ENCODE data around the gene TNNI3K. TPM values are rescaled to one million over a fixed set of nuclear protein-coding genes. Genes with fewer than 3 reads are reported as not detected.
"Not testable (repeated sequence)": the region's sequence is repeated elsewhere in the genome, so short reads cannot be mapped to it uniquely, and the experiment has no call there.

TNNI3K gene
- total and polyA plus RNA-seq, 2 of the 8 experiments (the other 6 are each of a cell fraction or from before 2014, with no cell fraction given) = 0.41 to 0.48 TPM

DNA sequence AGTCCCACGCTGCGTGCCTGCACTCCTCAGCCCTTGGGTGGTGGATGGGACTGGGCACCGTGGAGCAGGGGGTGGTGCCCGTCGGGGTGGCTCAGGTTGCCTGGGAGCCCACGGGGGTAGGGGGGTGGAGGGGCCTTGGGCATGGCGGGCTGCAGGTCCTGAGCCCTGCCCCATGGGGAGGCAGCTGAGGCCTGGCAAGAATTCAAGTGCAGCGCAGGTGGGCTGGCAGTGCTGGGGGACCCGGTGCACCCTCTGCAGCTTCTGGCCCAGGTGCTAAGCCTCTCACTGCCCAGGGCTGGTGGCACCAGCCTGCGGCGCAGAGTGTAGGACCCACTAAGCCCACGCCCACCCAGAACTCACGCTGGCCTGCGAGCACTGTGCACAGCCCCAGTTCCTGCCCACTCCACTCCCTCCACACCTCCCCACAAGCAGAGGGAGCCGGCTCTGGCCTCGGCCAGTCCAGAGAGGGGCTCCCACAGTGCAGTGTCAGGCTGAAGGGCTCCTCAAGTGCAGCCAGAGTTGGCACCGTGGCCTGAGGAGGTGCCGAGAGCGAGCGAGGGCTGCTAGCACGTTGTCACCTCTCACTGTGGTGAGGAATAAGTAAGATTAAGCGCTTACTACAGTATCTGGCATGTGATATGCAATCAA is 12.8 kb downstream of the TNNI3K start (continued):
- TF ChIP-seq SIN3A (conservative IDR thresholded peaks at IDR 0.05 in 1 of 2, IDR thresholded peaks at IDR 0.05 in 1 of 2; ENCODE audit: low read depth in 1 of 2, low read length in 2 of 2) (no peak), E2F6 (IDR thresholded peaks at IDR 0.05) (no peak), SUZ12 (IDR thresholded peaks at IDR 0.05; ENCODE audit: low read length) (no peak), TAF7 (optimal IDR thresholded peaks at IDR 0.05; ENCODE audit: borderline replicate concordance, low read depth, low read length) (no peak), TCF12 (IDR thresholded peaks at IDR 0.05; ENCODE audit: low read depth, low read length) (no peak), YY1 (IDR thresholded peaks at IDR 0.05; ENCODE audit: low read depth, low read length) (no peak), FOSL1 (IDR thresholded peaks at IDR 0.05; ENCODE audit: insufficient read depth, low read depth, low read length) (no peak), TAF1 (IDR thresholded peaks at IDR 0.05; ENCODE audit: low read depth, low read length) (no peak), SRF (IDR thresholded peaks at IDR 0.05; ENCODE audit: low read depth, low read length) (no peak)

GRCh38 chr1:74253243-74253824 is 18.1 kb downstream of the TNNI3K start:
- H2AFZ ChIP-seq (ENCODE audit: low read length); H4K91ac ChIP-seq (replicated peaks; ENCODE audit: insufficient read length, low read length); H3K23ac ChIP-seq (ENCODE audit: insufficient read length); DNase-seq (ENCODE audit: low read depth in 1 of 2, low spot score in 2 of 2); H2AK5ac ChIP-seq (ENCODE audit: low read depth, low read length); H3K9ac ChIP-seq (replicated peaks in 1 of 4; ENCODE audit: extremely low read depth in 1 of 4, low read depth in 3 of 4, low read length in 3 of 4); H2BK20ac ChIP-seq (ENCODE audit: low read length); H4K5ac ChIP-seq (ENCODE audit: insufficient read length, low read depth, low read length); H3K27me3 ChIP-seq (replicated peaks in 1 of 4; ENCODE audit: control insufficient read depth in 3 of 4, extremely low read depth in 1 of 4, insufficient read depth in 3 of 4, low read length in 3 of 4); H4K8ac ChIP-seq (ENCODE audit: extremely low read depth, insufficient read depth, low read length); H3K27ac ChIP-seq (ENCODE audit: low read depth, low read length); H3K4me1 ChIP-seq (replicated peaks in 1 of 4; ENCODE audit: control insufficient read depth in 3 of 4, insufficient read depth in 4 of 4, low read length in 3 of 4); H3K18ac ChIP-seq (ENCODE audit: extremely low read depth, low read length); H2BK5ac ChIP-seq (ENCODE audit: low read depth, low read length); H3K23me2 ChIP-seq (ENCODE audit: low read depth, low read length); H4K20me1 ChIP-seq (replicated peaks in 1 of 2; ENCODE audit: control insufficient read depth in 1 of 2, insufficient read depth in 2 of 2, low read length in 2 of 2); H2BK120ac ChIP-seq (replicated peaks; ENCODE audit: low read depth, low read length); H3K56ac ChIP-seq (replicated peaks; ENCODE audit: insufficient read length, low read depth, low read length); H3K4me3 ChIP-seq (ENCODE audit: extremely low read depth in 1 of 4, insufficient read depth in 2 of 4, low read depth in 3 of 4, low read length in 4 of 4); H3K9me3 ChIP-seq (ENCODE audit: insufficient read depth in 2 of 2, low read depth in 1 of 2, low read length in 1 of 2); H3K14ac ChIP-seq (ENCODE audit: insufficient read length); H3K4ac ChIP-seq (replicated peaks; ENCODE audit: insufficient read length, low read depth, low read length); FAIRE-seq; H3K36me3 ChIP-seq (ENCODE audit: control insufficient read depth in 2 of 4, insufficient read depth in 4 of 4, low read length in 3 of 4); H3K4me2 ChIP-seq (ENCODE audit: insufficient read depth in 1 of 2, low read depth in 2 of 2, low read length in 2 of 2); H3K79me1 ChIP-seq (ENCODE audit: low read depth, low read length); POLR2A ChIA-PET (ENCODE audit: partially characterized antibody); H2BK12ac ChIP-seq (ENCODE audit: low read depth, low read length); H2BK15ac ChIP-seq (ENCODE audit: low read length); H3K79me2 ChIP-seq (ENCODE audit: control insufficient read depth in 1 of 2, insufficient read depth in 2 of 2, low read length in 2 of 2): not testable (repeated sequence)
- CTCF ChIA-PET (ENCODE audit: partially characterized antibody) = interaction anchor here (1.1 kb wide), 1 partner anchor 40 kb away, joined by 3 read pairs; no protein-coding TSS in a partner anchor
- WGBS, 2 experiments (ENCODE audit: extremely low coverage in 1 of 2, insufficient coverage in 1 of 2, insufficient read length in 1 of 2, insufficient replicate concordance in 2 of 2, low coverage in 1 of 2, low lambda C conversion rate in 2 of 2, missing lambda C conversion rate in 1 of 2) = 90% methylated on average over 15 of the region's 32 CpGs; no CpG with 5 or more reads in 1 of the 2 experiments

Measured in H1 (cell line).